Stimulated activated CD8-positive, alpha-beta memory T cell treated with anti-CD3 and anti-CD28 coated beads, Interleukin-12 subunit alpha, Interleukin-12 subunit beta, amount 100 ng/mL, for 24 hours (primary cell): ENCODE data around the gene AGAP1.

ENCODE experiments used
- DNase-seq: peaks from one replicate; pipeline ENCODE4 v3.0.0-alpha.2; 2020; ENCODE audit errors: extremely low read depth

Gene AGAP1

GRCh38 chr2:235550378-235550760 lies 56.5 kb downstream of the AGAP1 start:
- DNase-seq: no peak

- no peak for DNase-seq
Measured at GRCh38 chr2:235550946-235551345, 57.1 kb downstream of the AGAP1 start.

GRCh38 chr2:235551965-235552364 lies 58.1 kb downstream of the AGAP1 start:
- DNase-seq: no peak

- no peak for DNase-seq
Measured at GRCh38 chr2:235552671-235553070, 58.8 kb downstream of the AGAP1 start.

- DNase-seq: no peak
Measured at GRCh38 chr2:235553291-235553690, 59.4 kb downstream of the AGAP1 start.

- no peak for DNase-seq
Measured at GRCh38 chr2:235553696-235554100, 59.9 kb downstream of the AGAP1 start.

GRCh38 chr2:235554385-235554784 lies 60.5 kb downstream of the AGAP1 start:
- no peak for DNase-seq

- DNase-seq: no peak
Measured at GRCh38 chr2:235554936-235555335, 61.1 kb downstream of the AGAP1 start.

- DNase-seq: no peak
Measured at GRCh38 chr2:235555371-235555770, 61.5 kb downstream of the AGAP1 start.

GRCh38 chr2:235556086-235556485 lies 62.2 kb downstream of the AGAP1 start:
- DNase-seq: no peak

GRCh38 chr2:235556901-235557300 lies 63.1 kb downstream of the AGAP1 start:
- no peak for DNase-seq

- DNase-seq: no peak
Measured at GRCh38 chr2:235557903-235558302, 64.1 kb downstream of the AGAP1 start.

GRCh38 chr2:235558572-235558971 lies 64.7 kb downstream of the AGAP1 start:
- no peak for DNase-seq

- no peak for DNase-seq
Measured at GRCh38 chr2:235560345-235560744, 66.5 kb downstream of the AGAP1 start.

GRCh38 chr2:235561450-235561849 lies 67.6 kb downstream of the AGAP1 start:
- DNase-seq: no peak

GRCh38 chr2:235562065-235562747 lies 68.4 kb downstream of the AGAP1 start:
- DNase-seq: no peak

- DNase-seq: no peak
Measured at GRCh38 chr2:235563056-235563910, 69.4 kb downstream of the AGAP1 start.

- DNase-seq: no peak
Measured at GRCh38 chr2:235564066-235564465, 70.2 kb downstream of the AGAP1 start.

- no peak for DNase-seq
Measured at GRCh38 chr2:235564884-235565530, 71.2 kb downstream of the AGAP1 start.

- no peak for DNase-seq
Measured at GRCh38 chr2:235566415-235566814, 72.6 kb downstream of the AGAP1 start.

- no peak for DNase-seq
Measured at GRCh38 chr2:235566931-235567495, 73.2 kb downstream of the AGAP1 start.

GRCh38 chr2:235567842-235568241 lies 74.0 kb downstream of the AGAP1 start:
- no peak for DNase-seq
